Measurements from ENCODE around the gene C8G. TPM values are rescaled to one million over a fixed set of nuclear protein-coding genes. Genes with fewer than 3 reads are reported as not detected.

Gene C8G
- total and polyA plus RNA-seq, 2 of the 13 experiments (the other 11 are each of a cell fraction or from before 2014, with no cell fraction given): 4.9 to 12.8 TPM

GRCh38 chr9:136939996-136940525, 5.0 kb upstream of the C8G start (continued):
- TF ChIP-seq TARDBP (CRISPR knock-in tag; IDR thresholded peaks at IDR 0.05): no peak
- no peak for TF ChIP-seq ARID5B (CRISPR knock-in tag; IDR thresholded peaks at IDR 0.05)
- TF ChIP-seq ZC3H13 (CRISPR knock-in tag; IDR thresholded peaks at IDR 0.05): peak; percentile 20; the same call in 1 of the 2 replicates
- no peak for TF ChIP-seq MXD4 (CRISPR knock-in tag; IDR thresholded peaks at IDR 0.05)
- TF ChIP-seq NPAS2 (CRISPR knock-in tag; IDR thresholded peaks at IDR 0.05; ENCODE audit: borderline replicate concordance): no peak
- no peak for TF ChIP-seq ZSCAN25 (CRISPR knock-in tag; IDR thresholded peaks at IDR 0.05)
- peak; percentile 43 for TF ChIP-seq POLR2G (IDR thresholded peaks at IDR 0.05; ENCODE audit: low read depth, low read length)
- TF ChIP-seq CENPT (CRISPR knock-in tag; IDR thresholded peaks at IDR 0.05; ENCODE audit: low read depth): no peak
- TF ChIP-seq ZNF687 (CRISPR knock-in tag; IDR thresholded peaks at IDR 0.05): peak; percentile 38
- TF ChIP-seq BCLAF1 (IDR thresholded peaks at IDR 0.05): no peak
- no peak for TF ChIP-seq HOXD1 (CRISPR knock-in tag; IDR thresholded peaks at IDR 0.05)
- TF ChIP-seq MAX (IDR thresholded peaks at IDR 0.05): no peak
- TF ChIP-seq ZFAT (CRISPR knock-in tag; conservative IDR thresholded peaks at IDR 0.05): no peak
- no peak for TF ChIP-seq FOSL2 (CRISPR knock-in tag; IDR thresholded peaks at IDR 0.05)
- TF ChIP-seq ZBTB25 (CRISPR knock-in tag; IDR thresholded peaks at IDR 0.05): no peak
- no peak for TF ChIP-seq FOXA1 (IDR thresholded peaks at IDR 0.05)
- TF ChIP-seq FOXA1 (CRISPR knock-in tag; IDR thresholded peaks at IDR 0.05): no peak
- no peak for TF ChIP-seq EZH2 (conservative IDR thresholded peaks at IDR 0.05; ENCODE audit: low read depth, low read length)
- no peak for TF ChIP-seq HDAC1 (CRISPR knock-in tag; IDR thresholded peaks at IDR 0.05)
- peak; percentile 4; the same call in 1 of the 2 replicates for TF ChIP-seq ZNF768 (CRISPR knock-in tag; IDR thresholded peaks at IDR 0.05)
